ENCODE data around the gene CFH. TPM values are rescaled to one million over a fixed set of nuclear protein-coding genes. Genes with fewer than 3 reads are reported as not detected.
"Not testable (repeated sequence)": the region's sequence is repeated elsewhere in the genome, so short reads cannot be mapped to it uniquely, and the experiment has no call there.

Gene CFH
- total RNA-seq, 1 donor from 2014 or later: 36.8 TPM

- TF ChIP-seq POLR2A (IDR thresholded peaks at IDR 0.05) (no peak), POLR2AphosphoS5 (IDR thresholded peaks at IDR 0.05; ENCODE audit: insufficient read depth in 1 of 2, low read depth in 1 of 2) (no peak), CTCF (IDR thresholded peaks at IDR 0.05) (no peak)
- intact Hi-C loops (cut with DNase I): no loop called here
These were observed 33.7 kb downstream of the CFH start for GRCh38 chr1:196685506-196685905.

GRCh38 chr1:196689001-196689400 lies 37.2 kb downstream of the CFH start:
- H3K36me3 ChIP-seq: no peaks in the 10 kb centered on the region
- no peaks in the 10 kb centered on the region for H3K27me3 ChIP-seq
- no peak overlapping the region for H3K27ac ChIP-seq
- H3K9me3 ChIP-seq: no peaks in the 10 kb centered on the region
- TF ChIP-seq POLR2A (IDR thresholded peaks at IDR 0.05) (no peak), CTCF (IDR thresholded peaks at IDR 0.05) (no peak), POLR2AphosphoS5 (IDR thresholded peaks at IDR 0.05; ENCODE audit: insufficient read depth in 1 of 2, low read depth in 1 of 2) (no peak)
- intact Hi-C loops (cut with DNase I): no loop called here
- H3K4me3 ChIP-seq: no peak overlapping the region
- no peaks in the 10 kb centered on the region for H3K4me1 ChIP-seq
- DNase-seq (ENCODE audit: extremely low spot score in 2 of 2): no peak

More at GRCh38 chr1:196685506-196685905, 33.7 kb downstream of the CFH start:
- no peak overlapping the region for H3K27ac ChIP-seq
- H3K9me3 ChIP-seq: no peaks in the 10 kb centered on the region
- no peak overlapping the region for H3K4me3 ChIP-seq
- no peak for DNase-seq (ENCODE audit: extremely low spot score in 2 of 2)
- no peaks in the 10 kb centered on the region for H3K27me3 ChIP-seq
- no peaks in the 10 kb centered on the region for H3K4me1 ChIP-seq
- H3K36me3 ChIP-seq: no peaks in the 10 kb centered on the region

GRCh38 chr1:196690582-196690981 lies 38.7 kb downstream of the CFH start:
- intact Hi-C loops (cut with DNase I): no loop called here

GRCh38 chr1:196698993-196699392 lies 47.1 kb downstream of the CFH start:
- DNase-seq (ENCODE audit: extremely low spot score in 2 of 2): no peak
- TF ChIP-seq CTCF (IDR thresholded peaks at IDR 0.05) (no peak), POLR2AphosphoS5 (IDR thresholded peaks at IDR 0.05; ENCODE audit: insufficient read depth in 1 of 2, low read depth in 1 of 2) (no peak), POLR2A (IDR thresholded peaks at IDR 0.05) (no peak)
- intact Hi-C loops (cut with DNase I): no loop called here

More at GRCh38 chr1:196690582-196690981, 38.7 kb downstream of the CFH start:
- H3K9me3 ChIP-seq: no peaks in the 10 kb centered on the region
- H3K4me1 ChIP-seq: no peaks in the 10 kb centered on the region
- TF ChIP-seq POLR2AphosphoS5 (IDR thresholded peaks at IDR 0.05; ENCODE audit: insufficient read depth in 1 of 2, low read depth in 1 of 2) (no peak), CTCF (IDR thresholded peaks at IDR 0.05) (no peak), POLR2A (IDR thresholded peaks at IDR 0.05) (no peak)
- H3K4me3 ChIP-seq: no peak overlapping the region
- H3K27ac ChIP-seq: no peak overlapping the region
- DNase-seq (ENCODE audit: extremely low spot score in 2 of 2): no peak
- no peaks in the 10 kb centered on the region for H3K36me3 ChIP-seq
- no peaks in the 10 kb centered on the region for H3K27me3 ChIP-seq

GRCh38 chr1:196701144-196701543 lies 49.3 kb downstream of the CFH start:
- no peaks in the 10 kb centered on the region for H3K36me3 ChIP-seq
- intact Hi-C loops (cut with DNase I): no loop called here
- TF ChIP-seq POLR2A (IDR thresholded peaks at IDR 0.05): no peak
- no peak for TF ChIP-seq CTCF (IDR thresholded peaks at IDR 0.05)
- no peak for TF ChIP-seq POLR2AphosphoS5 (IDR thresholded peaks at IDR 0.05; ENCODE audit: insufficient read depth in 1 of 2, low read depth in 1 of 2)
- H3K27me3 ChIP-seq: no peaks in the 10 kb centered on the region
- DNase-seq (ENCODE audit: extremely low spot score in 2 of 2): no peak
- H3K4me3 ChIP-seq: no peak overlapping the region
- H3K4me1 ChIP-seq: no peaks in the 10 kb centered on the region
- H3K9me3 ChIP-seq: no peaks in the 10 kb centered on the region
- no peak overlapping the region for H3K27ac ChIP-seq

More at GRCh38 chr1:196698993-196699392, 47.1 kb downstream of the CFH start:
- Histone ChIP-seq H3K27ac (no peak overlapping the region), H3K4me3 (no peak overlapping the region), H3K9me3 (no peaks in the 10 kb centered on the region), H3K27me3 (no peaks in the 10 kb centered on the region), H3K4me1 (no peaks in the 10 kb centered on the region), H3K36me3 (no peaks in the 10 kb centered on the region)

GRCh38 chr1:196709892-196710291 lies 58.0 kb downstream of the CFH start:
- H3K4me3 ChIP-seq; intact Hi-C loops (cut with DNase I); H3K36me3 ChIP-seq; DNase-seq (ENCODE audit: extremely low spot score in 2 of 2); H3K9me3 ChIP-seq; H3K4me1 ChIP-seq; H3K27ac ChIP-seq; H3K27me3 ChIP-seq: not testable (repeated sequence)
